ENCODE measurements around the gene GPR108. TPM values are rescaled to one million over a fixed set of nuclear protein-coding genes. Genes with fewer than 3 reads are reported as not detected.

GPR108 gene
- total RNA-seq, 3 donors from 2014 or later, result 74.8 to 115 (median 89.2) TPM

- H3K4me1 ChIP-seq (ENCODE audit: low read depth), result no peaks in the 10 kb centered on the region
- peak in 1 of 3 donors; percentile 22 for DNase-seq
- no peaks in the 10 kb centered on the region for H3K9me3 ChIP-seq
- no peak for ATAC-seq
- TF ChIP-seq CTCF (IDR thresholded peaks at IDR 0.05), result no peak
- intact Hi-C loops (cut with DNase I, micrococcal nuclease), result no loop called here
- no peak overlapping the region for H3K4me3 ChIP-seq
- no peaks in the 10 kb centered on the region for H3K36me3 ChIP-seq (ENCODE audit: low read depth)
Measured at GRCh38 chr19:6712692-6713670, 24.4 kb downstream of the GPR108 start.

GRCh38 chr19:6712231-6712630 is 25.1 kb downstream of the GPR108 start:
- Histone ChIP-seq H3K4me1 (ENCODE audit: low read depth) (no peaks in the 10 kb centered on the region), H3K9me3 (no peaks in the 10 kb centered on the region), H3K36me3 (ENCODE audit: low read depth) (no peaks in the 10 kb centered on the region), H3K4me3 (no peak overlapping the region)
- intact Hi-C loops (cut with DNase I, micrococcal nuclease), result no loop called here
- TF ChIP-seq CTCF (IDR thresholded peaks at IDR 0.05), result no peak
- no peak for ATAC-seq
- peak in 1 of 3 donors; percentile 33 for DNase-seq

GRCh38 chr19:6711605-6712004 is 25.8 kb downstream of the GPR108 start:
- DNase-seq (peak in 1 of 3 donors; percentile 15), ATAC-seq (no peak)
- Histone ChIP-seq H3K36me3 (ENCODE audit: low read depth) (no peaks in the 10 kb centered on the region), H3K9me3 (no peaks in the 10 kb centered on the region), H3K4me3 (no peak overlapping the region), H3K4me1 (ENCODE audit: low read depth) (no peaks in the 10 kb centered on the region)
- no peak for TF ChIP-seq CTCF (IDR thresholded peaks at IDR 0.05)
- intact Hi-C loops (cut with DNase I, micrococcal nuclease), result no loop called here

- H3K9me3 ChIP-seq, result no peaks in the 10 kb centered on the region
- TF ChIP-seq CTCF (IDR thresholded peaks at IDR 0.05), result no peak
- no peak overlapping the region for H3K4me3 ChIP-seq
- H3K36me3 ChIP-seq (ENCODE audit: low read depth), result no peaks in the 10 kb centered on the region
- H3K4me1 ChIP-seq (ENCODE audit: low read depth), result no peaks in the 10 kb centered on the region
- intact Hi-C loops (cut with DNase I, micrococcal nuclease), result no loop called here
- DNase-seq (no peak), ATAC-seq (no peak)
Measured at GRCh38 chr19:6711078-6711361, 26.4 kb downstream of the GPR108 start.

- no peaks in the 10 kb centered on the region for H3K9me3 ChIP-seq
- ATAC-seq (peak; percentile 21), DNase-seq (peak in 1 of 3 donors; percentile 46)
- H3K4me3 ChIP-seq, result no peak overlapping the region
- no peaks in the 10 kb centered on the region for H3K4me1 ChIP-seq (ENCODE audit: low read depth)
- TF ChIP-seq CTCF (IDR thresholded peaks at IDR 0.05), result no peak
- H3K36me3 ChIP-seq (ENCODE audit: low read depth), result no peaks in the 10 kb centered on the region
- intact Hi-C loops (cut with DNase I, micrococcal nuclease), result no loop called here
Measured at GRCh38 chr19:6710273-6711077, 26.9 kb downstream of the GPR108 start.

Data from mucosa of descending colon (tissue), 3 donors.